Astrocyte of the cerebellum (primary cell): ENCODE results near the gene FBXO11.

Experiments
- DNase-seq: peaks from one replicate; pipeline ENCODE4 v3.0.0-alpha.2; 2011; ENCODE audit warnings: low read depth
- H3K4me3 ChIP-seq: 2 replicates; pipeline ENCODE4 v1.5.1; 2011; ENCODE audit warnings: mild to moderate bottlenecking, low read depth, low read length, moderate library complexity
- in situ Hi-C: cut with HindIII; loops from 2 replicates; pipeline ENCODE4 v1.10.0; 2017; ENCODE audit warnings: low sequenced_read_pairs
- TF ChIP-seq, protein P1 (sequence below): IDR thresholded peaks from 2 replicates; pipeline ENCODE4 v1.5.1; 2012; ENCODE audit warnings: low read length, low read depth, moderate library complexity, mild to moderate bottlenecking; ENCODE audit errors: missing control alignments

The FBXO11 gene

DNA sequence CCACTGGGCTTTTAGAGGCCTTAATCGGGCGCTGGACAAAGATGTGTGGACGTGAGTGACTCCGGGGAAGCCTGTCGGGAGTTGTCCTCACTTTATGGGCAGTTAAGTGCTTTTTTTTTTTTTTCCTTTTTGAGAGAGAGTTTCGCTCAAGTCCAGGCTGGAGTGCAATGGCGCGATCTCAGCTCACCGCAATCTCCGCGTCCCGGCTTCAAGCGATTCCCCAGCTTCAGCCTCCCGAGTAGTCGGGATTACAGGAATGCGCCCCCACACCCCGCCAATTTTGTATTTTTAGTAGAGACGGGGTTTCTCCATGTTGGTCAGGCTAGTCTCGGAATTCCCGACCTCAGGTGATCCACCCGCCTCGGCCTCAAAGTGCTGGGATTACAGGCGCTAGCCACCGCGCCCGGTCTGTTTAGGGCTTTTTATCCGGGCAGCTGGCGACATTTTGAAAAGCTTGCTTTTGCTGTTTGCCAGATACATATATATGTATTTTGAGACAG is 121.9 kb downstream of the FBXO11 start:
- TF ChIP-seq, protein P1, sequence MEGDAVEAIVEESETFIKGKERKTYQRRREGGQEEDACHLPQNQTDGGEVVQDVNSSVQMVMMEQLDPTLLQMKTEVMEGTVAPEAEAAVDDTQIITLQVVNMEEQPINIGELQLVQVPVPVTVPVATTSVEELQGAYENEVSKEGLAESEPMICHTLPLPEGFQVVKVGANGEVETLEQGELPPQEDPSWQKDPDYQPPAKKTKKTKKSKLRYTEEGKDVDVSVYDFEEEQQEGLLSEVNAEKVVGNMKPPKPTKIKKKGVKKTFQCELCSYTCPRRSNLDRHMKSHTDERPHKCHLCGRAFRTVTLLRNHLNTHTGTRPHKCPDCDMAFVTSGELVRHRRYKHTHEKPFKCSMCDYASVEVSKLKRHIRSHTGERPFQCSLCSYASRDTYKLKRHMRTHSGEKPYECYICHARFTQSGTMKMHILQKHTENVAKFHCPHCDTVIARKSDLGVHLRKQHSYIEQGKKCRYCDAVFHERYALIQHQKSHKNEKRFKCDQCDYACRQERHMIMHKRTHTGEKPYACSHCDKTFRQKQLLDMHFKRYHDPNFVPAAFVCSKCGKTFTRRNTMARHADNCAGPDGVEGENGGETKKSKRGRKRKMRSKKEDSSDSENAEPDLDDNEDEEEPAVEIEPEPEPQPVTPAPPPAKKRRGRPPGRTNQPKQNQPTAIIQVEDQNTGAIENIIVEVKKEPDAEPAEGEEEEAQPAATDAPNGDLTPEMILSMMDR = no peak
- DNase-seq = no peak
- in situ Hi-C loops = no loop called here
- H3K4me3 ChIP-seq = peak overlapping the region; percentile 86

DNA sequence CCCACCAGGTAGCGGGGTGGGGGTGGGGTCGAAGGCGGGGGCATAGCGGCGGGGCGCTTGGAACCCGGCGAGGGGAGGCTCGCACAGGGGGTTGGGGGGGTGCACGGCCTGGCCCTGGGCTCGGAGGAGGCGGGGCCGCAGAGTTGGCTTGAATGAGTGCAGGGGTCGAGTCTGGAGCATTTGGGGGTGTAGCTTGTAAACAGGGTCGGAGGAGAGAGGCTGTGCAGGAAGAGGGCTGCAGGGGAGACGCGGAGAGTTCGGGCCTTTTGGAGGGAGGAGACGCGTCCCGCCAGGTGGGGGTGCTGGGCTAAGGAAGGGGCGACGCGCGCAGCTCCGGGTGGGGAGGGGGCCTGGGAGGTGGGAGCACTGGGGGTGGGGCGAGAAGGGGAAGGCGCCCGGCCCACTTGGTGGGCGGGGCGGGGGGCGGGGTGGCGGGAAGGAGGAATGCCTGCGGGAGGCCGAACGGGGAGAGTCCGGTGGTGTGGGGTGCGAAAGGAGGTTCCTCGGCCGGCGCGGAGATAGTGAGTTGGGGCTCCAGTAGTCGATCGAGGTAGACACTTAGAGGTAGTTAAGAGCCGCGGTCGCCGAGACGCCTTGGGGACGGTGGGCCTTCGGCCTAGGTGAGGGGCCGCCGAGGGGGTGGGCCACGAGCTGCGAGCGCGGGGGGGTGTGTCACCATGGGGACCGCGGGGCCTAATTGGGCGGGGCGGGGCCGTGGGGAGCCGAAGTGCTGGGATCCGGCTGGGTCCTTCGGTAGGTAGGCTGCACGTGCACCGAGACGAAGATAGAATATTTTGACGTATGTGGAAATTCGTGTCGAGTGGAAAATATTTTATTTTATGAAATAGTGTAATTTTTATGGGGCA is 122.6 kb downstream of the FBXO11 start:
- TF ChIP-seq, protein P1 = no peak
- in situ Hi-C loops = no loop called here
- peak; percentile 8 for DNase-seq

GRCh38 chr2:47782671-47783485 is 123.4 kb downstream of the FBXO11 start, which contains the start of gene MSH6:
MSH6 (plus strand) TSS chr2:47783145; CDS start chr2:47783234, 89 bp downstream.
- in situ Hi-C loops = no loop called here
- H3K4me3 ChIP-seq = peak within 1 kb of the TSS; percentile 86
- DNase-seq = peak; percentile 62
- TF ChIP-seq, protein P1 = no peak

More for the DNA sequence above, 122.6 kb downstream of the FBXO11 start:
- peak overlapping the region; percentile 86 for H3K4me3 ChIP-seq

GRCh38 chr2:47782381-47782670 is 124.0 kb downstream of the FBXO11 start:
- H3K4me3 ChIP-seq = peak overlapping the region; percentile 86
- DNase-seq = no peak
- in situ Hi-C loops = no loop called here
- TF ChIP-seq, protein P1 = no peak

DNA sequence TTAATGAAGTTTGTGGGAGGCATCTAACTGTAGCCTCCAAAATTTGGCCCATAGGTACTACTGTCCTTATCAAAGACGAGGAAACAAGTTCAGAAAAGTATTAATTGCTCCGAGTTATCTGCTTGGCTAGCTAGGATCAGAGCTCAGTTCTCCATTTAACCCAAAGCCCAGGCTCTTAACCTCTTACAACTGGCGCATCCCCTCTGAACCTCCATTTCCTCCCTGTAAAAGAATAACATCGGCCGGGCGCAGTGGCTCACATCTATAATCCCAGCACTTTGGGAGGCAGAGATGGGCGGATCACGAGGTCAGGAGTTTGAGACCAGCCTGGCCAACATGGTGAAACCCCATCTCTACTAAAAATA is 126.9 kb downstream of the FBXO11 start:
- TF ChIP-seq, protein P1 = no peak
- in situ Hi-C loops = no loop called here

GRCh38 chr2:47778698-47779425 is 127.4 kb downstream of the FBXO11 start:
- TF ChIP-seq, protein P1 = no peak
- no peak for DNase-seq
- no peak overlapping the region for H3K4me3 ChIP-seq
- in situ Hi-C loops = no loop called here

More for the DNA sequence above, 126.9 kb downstream of the FBXO11 start:
- H3K4me3 ChIP-seq = no peak overlapping the region
- DNase-seq = no peak
